HG03139 (cell line): ENCODE measurements around the gene ABCC10.
"Not testable (repeated sequence)": the region's sequence is repeated elsewhere in the genome, so short reads cannot be mapped to it uniquely, and the experiment has no call there.

Experiments used
- ATAC-seq: cut with Tn5 transposase; IDR thresholded peaks from one replicate; pipeline ENCODE4 v1.9.1; 2021; ENCODE audit not compliant: unreplicated experiment

Gene ABCC10, protein sequence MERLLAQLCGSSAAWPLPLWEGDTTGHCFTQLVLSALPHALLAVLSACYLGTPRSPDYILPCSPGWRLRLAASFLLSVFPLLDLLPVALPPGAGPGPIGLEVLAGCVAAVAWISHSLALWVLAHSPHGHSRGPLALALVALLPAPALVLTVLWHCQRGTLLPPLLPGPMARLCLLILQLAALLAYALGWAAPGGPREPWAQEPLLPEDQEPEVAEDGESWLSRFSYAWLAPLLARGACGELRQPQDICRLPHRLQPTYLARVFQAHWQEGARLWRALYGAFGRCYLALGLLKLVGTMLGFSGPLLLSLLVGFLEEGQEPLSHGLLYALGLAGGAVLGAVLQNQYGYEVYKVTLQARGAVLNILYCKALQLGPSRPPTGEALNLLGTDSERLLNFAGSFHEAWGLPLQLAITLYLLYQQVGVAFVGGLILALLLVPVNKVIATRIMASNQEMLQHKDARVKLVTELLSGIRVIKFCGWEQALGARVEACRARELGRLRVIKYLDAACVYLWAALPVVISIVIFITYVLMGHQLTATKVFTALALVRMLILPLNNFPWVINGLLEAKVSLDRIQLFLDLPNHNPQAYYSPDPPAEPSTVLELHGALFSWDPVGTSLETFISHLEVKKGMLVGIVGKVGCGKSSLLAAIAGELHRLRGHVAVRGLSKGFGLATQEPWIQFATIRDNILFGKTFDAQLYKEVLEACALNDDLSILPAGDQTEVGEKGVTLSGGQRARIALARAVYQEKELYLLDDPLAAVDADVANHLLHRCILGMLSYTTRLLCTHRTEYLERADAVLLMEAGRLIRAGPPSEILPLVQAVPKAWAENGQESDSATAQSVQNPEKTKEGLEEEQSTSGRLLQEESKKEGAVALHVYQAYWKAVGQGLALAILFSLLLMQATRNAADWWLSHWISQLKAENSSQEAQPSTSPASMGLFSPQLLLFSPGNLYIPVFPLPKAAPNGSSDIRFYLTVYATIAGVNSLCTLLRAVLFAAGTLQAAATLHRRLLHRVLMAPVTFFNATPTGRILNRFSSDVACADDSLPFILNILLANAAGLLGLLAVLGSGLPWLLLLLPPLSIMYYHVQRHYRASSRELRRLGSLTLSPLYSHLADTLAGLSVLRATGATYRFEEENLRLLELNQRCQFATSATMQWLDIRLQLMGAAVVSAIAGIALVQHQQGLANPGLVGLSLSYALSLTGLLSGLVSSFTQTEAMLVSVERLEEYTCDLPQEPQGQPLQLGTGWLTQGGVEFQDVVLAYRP (N-terminal part only)

DNA sequence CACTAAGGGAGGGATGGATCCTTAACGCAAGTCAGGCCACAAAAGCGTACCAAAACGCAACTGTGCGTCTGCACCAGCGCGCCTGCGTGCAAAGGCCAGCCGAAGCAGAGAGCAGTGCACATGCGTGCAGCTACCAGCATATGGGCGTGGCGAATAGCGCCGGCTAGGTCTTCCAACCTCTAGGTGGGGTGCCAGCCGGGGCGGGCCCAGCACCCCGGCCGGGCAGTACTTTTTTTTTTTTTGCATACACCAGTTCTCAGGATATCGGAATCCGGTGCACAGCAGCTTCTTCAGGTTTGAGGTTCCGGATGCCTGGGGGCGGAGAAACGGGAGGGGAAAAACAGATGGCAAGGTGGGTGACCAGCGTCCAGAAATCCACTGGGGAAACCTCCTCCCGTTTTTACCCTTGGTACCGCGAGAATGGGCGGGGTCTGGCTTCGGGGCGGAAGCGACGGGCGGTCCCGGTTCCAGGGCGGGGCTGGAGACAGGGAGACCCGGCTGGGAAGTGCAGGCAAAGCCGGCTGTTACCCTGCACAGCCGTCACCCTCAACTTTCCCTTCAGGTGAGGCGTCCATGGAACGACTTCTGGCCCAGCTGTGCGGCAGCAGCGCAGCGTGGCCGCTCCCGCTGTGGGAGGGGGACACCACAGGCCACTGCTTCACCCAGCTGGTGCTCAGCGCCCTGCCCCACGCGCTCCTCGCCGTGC lies at the start of gene ABCC10:
Gene ABCC10, plus strand, starts transcription at position 136 of the 706 bp plus-strand sequence. Its CDS starts 438 bp downstream, at position 574.
- ATAC-seq = peak; percentile 84

DNA sequence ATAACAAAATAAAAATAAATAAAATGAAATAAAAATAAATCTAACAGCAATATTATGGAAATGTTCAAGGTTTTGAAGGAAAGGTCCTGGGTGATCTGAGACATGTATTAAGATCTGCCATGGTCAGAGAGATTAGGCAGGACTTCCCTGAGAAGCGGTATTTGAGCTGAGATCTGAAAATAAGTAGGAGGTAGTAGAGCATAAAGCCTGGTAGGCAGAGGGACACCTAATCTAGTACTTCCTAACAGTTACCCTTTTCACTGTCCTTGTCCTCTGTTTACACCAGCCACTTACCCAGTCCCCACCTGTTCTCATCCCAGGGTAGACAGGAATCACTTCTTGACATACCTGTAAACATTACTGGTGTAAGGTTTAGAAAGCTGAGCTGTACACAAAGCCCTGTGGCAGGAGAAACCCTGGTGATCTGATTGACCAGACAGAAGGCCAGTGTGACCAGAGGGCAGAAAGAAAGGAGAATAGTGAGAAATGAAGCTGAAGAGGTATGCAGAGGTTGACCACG lies 49.6 kb upstream of the ABCC10 start:
- ATAC-seq = no peak

DNA sequence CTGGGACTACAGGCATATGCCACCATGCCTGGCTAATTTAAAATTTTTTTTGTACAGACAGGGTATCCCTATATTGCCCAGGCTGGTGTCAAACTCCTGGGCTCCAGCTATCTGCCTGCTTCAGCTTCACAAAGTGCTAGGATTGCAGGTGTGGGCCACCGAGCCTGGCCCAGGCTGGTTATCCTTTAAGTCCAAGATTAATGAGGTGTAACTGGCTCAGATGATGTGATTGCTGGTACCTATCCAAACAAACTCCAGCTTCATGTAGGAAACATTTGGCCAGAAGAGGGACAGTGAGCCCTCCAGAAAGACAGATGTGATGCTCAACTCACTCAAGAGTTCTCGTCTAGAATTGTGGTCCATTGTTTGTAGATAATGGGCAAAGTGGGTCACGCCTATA lies 48.7 kb upstream of the ABCC10 start:
- ATAC-seq = no peak

DNA sequence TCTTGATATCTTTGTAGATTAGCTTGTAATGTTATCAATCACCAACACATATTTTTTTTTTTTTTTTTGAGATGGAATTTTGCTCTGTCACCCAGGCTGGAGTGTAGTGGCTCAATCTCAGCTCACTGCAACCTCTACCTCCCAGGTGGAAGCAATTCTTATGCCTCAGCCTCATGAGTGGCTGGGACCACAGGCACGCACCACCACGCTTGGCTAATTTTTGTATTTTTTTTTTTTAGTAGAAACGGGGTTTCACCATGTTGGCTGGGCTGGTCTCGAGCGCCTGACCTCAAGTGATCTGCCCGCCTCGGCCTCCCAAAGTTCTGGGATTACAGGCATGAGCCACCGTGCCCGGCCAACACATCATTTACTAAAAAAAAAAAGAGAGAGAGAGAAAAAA lies 46.5 kb upstream of the ABCC10 start:
- ATAC-seq = not testable (repeated sequence)

DNA sequence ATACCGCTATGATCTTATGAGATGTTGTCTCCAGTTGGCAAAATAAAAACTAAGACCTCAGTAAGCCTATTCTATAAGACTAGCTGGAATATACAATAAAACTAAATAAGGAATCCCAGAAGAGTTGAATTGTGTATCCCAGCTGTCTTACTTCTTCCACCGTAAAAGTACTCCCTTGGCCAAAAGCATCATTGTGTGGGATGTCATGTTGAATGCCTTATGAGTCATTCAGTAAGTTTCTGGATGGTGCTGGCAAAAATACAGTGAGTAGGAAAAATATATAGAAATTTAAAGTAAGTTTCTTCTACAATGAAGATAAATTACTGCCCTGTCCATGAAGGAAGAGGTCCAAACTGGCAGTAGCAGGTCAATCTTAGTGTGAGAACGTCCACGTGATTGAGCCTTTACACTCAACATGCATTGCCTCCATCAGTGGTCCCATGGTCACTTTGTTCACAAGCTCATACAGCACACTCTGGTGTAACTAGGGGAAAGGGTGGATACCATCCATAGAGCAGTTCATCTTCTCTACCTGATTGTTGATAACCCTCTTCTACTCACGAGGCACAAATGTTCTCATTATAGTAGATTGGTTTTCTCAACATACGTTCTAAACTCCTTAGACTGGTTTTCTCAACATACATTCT lies 44.2 kb upstream of the ABCC10 start:
- peak; percentile 27 for ATAC-seq

DNA sequence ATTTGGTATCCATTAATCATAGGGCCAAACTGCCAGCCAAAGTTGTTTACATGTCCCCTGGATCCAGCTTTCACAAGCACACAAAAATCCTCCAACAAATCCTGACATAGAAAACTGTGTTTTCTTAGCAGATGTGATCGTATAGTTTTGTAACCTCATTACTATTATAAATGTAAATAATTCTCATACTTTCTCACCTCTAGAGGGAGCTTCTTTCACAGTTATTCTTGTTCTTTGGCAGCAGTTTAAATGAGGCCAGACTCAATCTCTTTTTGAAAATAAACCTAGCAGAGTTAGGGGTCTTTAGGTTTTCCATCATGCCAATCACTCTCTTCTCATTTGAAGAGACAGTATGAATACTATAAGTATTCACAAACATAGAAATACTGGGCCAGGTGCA lies 40.8 kb upstream of the ABCC10 start:
- ATAC-seq = no peak

DNA sequence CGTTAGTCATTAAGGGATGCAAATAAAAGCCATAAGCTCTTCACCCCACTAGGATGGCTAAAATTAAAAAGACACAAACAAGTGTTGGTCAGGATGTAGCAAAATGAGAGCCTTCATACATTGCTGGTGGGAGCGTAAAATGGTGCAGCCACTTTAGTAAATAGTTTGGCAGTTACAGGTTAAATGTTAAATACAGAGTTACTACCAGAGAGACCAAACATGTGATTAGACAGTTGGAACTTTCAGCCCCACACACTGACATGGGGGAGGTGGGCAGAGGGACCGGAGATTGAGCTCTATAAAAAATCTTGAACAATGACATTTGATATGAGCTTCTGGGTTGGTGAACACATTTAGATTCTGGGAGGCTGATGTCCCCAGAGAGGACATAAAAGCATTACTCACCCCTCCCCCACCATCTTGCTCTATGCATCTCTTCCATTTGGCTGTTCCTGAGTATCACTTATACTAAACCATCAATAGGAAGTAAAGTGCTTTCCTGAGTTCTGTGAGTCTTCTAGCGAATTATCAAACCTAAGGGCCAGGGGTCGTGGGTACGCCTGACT lies 37.5 kb upstream of the ABCC10 start:
- no peak for ATAC-seq

DNA sequence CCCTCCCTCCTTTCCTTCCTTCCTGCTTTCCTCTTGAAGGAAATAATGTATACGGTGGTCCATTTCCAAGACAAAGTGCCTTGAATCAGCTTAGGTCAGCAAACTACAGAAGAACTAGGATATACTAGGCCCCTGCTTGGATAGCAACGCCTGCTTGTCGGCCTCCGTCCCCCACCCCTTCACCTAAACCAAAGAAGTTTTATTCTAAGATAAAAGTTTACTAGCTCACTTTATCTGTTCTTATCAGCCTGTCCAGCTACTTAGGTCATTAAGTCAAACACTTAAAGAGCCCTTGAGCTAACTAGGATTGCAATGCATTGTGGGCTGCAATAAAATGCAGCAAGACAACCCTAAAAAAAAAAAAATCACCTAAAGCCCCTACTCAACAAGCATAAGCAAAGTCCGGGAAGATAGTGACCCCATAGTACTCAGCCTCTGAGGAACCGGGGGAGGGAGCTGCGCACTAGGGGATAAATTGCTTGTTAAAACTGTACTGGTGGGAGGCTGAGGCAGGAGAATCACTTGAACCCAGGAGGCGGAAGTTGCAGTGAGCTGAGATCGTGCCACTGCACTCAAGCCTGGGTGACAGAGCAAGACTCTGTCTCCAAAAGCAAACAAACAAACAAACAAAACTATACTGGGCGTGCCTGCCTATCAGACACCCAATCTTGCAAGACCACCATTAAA lies 36.4 kb upstream of the ABCC10 start:
- ATAC-seq = not testable (repeated sequence)

DNA sequence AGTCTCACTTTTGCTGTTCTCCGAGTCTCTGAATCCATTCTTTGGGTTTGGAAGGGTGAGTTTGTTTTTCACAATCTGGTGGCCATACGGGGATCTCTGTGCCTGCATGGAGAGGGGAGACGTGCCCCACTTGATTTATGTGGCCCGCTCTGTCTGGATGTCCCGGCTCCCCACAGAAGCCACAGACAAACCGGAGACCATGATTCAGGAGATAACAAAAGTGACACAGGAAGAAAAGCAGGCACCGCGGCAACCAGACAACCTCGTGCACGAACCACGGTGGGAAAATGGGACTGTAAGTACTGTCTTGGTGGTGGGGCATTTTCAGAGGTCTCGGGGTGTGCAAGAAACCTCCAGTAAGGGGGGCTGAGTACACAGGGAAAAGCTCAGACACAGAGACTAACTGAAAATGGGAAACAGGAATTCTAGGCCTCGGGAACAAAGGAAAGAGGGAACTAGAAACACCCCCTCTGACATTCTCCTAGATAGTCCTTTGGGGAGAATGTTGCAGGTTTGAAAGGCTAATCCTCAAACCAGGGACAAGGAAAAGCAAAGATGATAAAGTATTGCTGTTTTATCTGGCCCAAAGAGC lies 35.8 kb upstream of the ABCC10 start:
- no peak for ATAC-seq

DNA sequence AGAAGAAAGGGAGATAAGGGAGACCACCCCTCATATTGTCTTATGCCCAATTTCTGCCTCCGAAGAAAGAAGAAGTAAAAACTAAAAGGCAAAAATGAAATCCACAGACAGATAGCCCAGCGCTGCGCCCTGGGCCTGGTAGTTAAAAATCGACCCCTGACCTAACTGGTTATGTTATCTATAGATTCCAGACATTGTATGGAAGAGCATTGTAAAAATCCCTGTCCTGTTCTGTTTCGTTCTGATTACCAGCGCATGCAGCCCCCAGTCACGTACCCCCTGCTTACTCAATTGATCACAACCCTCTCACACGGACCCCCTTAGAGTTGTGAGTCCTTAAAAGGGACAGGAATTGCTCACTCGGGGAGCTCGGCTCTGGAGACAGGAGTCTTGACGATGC lies 34.2 kb upstream of the ABCC10 start:
- ATAC-seq = not testable (repeated sequence)

DNA sequence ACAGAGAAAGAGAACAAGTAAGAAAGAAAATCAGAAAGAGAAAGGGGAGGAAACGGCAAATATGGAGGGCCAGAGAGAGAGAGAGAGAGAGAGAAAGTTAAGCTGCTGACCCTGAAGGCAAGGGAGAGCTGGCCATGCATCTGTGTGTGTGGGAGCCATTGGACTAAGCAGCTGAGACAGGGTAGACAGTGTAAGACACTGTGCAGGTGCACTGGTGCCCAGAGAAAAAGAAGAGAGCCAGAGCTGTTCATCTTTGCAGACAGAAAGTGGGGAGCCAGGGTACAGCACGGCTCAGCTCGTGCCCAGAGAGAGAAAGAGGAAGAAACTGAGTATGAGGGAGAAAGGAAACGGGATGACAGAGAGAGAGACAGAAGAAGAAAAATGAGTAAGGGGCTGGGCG lies 33.7 kb upstream of the ABCC10 start:
- ATAC-seq = no peak

DNA sequence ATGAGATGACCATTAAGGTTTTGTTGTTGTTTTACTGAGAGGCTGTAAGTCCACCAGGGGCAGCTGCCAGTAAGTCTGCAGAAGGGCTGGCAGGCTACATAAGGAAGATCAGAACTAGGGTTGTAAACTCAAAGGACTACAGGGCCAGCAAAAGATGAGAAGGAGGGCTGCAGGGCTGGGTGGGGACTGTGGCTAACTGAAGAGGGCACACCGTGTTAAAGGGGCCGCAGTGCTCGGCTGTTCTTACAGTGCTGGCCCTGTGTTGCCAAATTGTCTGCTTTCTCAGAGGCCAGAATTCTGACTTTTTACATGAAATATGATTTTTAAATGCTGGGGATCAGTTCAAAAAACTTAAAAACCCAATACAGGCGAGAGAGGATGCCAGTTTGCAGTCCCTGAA lies 32.4 kb upstream of the ABCC10 start:
- ATAC-seq = no peak

DNA sequence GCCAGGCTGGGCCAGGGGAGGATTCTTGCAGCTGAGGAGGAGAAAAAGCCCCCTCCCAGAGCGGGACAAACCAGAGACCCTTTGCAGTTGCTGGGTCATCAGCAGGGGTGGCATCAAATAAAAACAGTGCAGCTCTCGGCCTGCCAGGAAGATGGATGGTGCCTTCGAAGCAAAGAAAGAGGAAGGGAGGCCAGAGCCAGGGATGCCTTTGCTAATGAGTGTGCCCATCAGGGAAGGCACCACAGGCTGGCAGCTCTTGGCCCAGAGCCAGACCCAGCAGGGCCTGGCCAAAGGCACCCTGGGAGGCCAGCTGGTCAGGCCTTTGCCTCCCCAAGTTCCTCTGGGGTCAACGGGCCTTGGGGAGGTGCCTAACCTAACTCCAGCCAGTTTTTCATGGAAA lies 31.6 kb upstream of the ABCC10 start:
- no peak for ATAC-seq

DNA sequence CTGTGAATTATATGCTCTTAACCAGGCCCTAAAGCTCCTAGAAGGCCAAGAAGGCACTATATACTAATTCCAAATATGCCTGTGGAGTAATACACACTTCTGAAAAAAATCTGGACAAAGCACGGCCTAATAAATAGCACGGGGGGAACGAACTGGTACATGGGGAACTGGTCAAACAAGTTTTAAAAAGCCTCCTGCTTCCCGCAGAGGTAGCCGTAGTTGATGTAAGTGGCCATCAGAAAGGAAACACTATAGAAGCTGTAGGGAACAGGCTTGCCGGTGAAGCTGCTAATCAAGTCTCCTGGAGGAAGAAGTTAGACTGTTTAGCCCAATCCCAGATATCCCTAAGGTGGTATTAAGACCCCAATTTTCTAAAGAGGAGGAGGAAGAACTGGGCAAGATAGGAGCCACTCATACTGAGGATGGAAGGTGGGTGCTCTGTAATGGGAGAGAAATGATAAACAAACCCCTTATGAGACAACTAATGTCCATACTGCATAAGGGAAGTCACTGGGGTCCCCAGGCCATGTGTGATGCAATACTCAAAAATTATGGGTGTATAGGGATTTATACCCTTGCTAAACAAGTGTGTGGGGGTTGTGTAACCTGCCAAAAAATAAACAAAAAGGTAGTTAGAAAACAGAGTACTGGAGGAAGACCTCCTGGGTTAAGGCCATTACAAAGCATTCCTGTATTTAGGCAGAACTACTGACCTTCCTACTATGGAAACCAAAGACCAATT lies 30.8 kb upstream of the ABCC10 start:
- ATAC-seq = no peak

DNA sequence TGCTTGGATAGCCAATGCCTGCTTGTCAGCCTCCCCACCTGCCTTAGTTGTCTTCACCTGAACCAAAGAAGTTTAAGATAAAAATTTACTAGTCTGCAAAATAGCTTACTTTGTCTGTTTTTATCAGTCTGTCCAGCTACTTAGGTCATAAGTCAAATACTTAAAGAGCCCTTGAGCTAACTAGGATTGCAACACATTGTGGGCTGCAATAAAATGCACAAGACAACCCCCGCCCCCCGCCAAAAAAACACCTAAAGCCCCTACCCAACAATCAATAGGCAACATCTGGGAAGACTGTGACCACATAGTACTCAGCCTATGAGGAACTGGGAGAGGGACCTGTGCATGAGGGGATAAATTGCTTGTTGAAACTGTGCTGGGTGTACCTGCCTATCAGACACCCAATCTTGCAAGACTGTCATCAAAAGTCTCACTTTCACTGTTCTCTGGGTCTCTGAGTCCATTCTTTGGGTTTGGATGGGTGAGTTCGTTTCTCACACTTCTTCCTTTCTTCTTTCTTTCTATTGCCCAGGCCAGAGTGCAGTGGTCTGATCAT lies 27.3 kb upstream of the ABCC10 start:
- no peak for ATAC-seq

DNA sequence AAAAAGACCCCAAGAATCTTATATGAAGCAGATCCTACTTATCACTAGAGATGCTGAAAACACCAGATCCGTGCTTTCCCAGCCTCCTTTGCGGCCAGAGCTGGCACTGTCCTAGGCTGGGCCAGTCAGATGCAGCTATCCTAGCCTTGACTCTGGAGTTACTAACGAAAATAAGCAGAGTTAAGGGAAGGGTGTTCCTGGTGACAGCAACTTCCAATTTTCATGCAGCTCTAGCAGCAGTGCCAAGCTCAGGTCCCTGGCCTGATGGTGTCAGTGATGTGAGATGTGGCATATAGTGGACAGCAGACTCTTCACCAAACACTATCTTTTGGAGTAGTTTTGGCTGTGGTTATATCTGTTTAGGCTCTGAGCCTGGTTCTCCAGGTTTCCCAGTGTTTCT lies 25.6 kb upstream of the ABCC10 start:
- no peak for ATAC-seq

DNA sequence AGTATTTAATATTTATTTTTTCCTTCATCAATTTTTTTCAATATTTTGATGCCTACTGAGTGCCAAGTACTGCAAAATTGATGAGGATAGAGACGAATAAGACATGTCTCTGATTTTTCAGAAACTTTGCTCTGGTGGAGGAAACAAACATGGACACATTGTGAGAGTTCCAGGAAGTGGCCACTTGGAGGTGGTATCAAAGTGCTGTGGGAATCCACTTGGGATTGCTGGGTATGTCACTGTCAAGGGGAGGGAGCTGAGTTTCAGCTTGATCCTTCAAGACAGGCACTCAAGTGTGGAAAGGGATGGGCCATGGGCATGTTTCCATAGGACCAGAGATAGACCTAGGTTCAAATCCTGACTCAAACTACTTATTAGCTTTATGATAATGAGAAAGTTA lies 24.5 kb upstream of the ABCC10 start:
- no peak for ATAC-seq

DNA sequence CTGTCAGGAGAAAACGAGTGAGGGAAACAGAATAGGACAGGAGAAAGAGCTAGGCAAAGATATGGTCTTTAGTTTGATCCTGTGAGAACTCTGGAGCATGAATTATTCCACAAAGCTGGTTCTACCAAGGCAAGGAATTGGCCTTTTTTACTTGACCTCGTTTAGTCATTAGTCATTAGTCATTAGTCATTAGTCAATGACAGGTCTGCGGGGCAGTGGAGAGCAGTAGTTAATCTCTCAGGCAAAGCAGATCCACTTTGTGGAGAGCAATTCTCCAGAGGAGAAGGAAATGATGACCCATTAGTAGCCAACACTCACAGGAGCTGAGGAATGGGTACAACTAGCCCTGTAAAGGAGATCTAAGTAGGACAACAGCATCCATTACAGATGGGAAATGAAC lies 22.0 kb upstream of the ABCC10 start:
- no peak for ATAC-seq
